Gastrocnemius medialis (tissue), 4 donors: ENCODE measurements around the gene SHC3.

Experiments used
- POLR2A ChIP-seq, 2 donors: fragments of 450-650 bp; IDR thresholded peaks; one replicate each; pipeline ENCODE4 v1.6.1; 2017; ENCODE audit warnings: antibody characterized with exemption in 2 of 2, mild to moderate bottlenecking in 2 of 2, moderate library complexity in 2 of 2
- TF ChIP-seq, protein P1 (sequence below), 5 experiments: fragments of 450-650 bp in 3 of 5; fragments of 200-600 bp in 2 of 5; sonication (generic) in 2 of 5; IDR thresholded peaks in 4 of 5; conservative IDR thresholded peaks in 1 of 5; 1 replicate in 4 of 5; 2 replicates in 1 of 5; pipeline ENCODE4 v1.5.1; 2016 to 2019; ENCODE audit warnings: antibody characterized with exemption in 5 of 5, mild to moderate bottlenecking in 3 of 5, moderate library complexity in 3 of 5

DNA sequence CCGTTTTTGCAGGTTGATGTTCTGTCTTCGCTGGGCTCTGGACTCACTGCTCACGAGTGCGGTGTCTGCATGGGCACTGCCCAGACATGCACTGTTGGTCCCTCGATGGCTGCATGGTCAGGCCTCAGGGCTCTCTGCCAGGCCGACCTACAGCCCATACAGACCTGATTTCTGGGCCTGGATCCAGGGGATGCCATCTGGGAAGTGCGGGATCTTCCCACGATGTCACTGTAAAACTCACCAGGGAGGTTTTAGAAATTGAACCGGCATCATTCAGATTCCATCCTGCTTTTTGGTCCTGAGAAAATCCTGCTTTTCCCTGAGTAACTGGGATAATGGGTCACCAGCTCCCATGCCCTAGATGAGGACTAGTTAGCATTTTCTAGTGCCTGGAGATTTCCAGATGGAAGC is 178.2 kb downstream of the SHC3 start:
- TF ChIP-seq, protein P1, sequence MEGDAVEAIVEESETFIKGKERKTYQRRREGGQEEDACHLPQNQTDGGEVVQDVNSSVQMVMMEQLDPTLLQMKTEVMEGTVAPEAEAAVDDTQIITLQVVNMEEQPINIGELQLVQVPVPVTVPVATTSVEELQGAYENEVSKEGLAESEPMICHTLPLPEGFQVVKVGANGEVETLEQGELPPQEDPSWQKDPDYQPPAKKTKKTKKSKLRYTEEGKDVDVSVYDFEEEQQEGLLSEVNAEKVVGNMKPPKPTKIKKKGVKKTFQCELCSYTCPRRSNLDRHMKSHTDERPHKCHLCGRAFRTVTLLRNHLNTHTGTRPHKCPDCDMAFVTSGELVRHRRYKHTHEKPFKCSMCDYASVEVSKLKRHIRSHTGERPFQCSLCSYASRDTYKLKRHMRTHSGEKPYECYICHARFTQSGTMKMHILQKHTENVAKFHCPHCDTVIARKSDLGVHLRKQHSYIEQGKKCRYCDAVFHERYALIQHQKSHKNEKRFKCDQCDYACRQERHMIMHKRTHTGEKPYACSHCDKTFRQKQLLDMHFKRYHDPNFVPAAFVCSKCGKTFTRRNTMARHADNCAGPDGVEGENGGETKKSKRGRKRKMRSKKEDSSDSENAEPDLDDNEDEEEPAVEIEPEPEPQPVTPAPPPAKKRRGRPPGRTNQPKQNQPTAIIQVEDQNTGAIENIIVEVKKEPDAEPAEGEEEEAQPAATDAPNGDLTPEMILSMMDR (IDR thresholded peaks at IDR 0.05 in 4 of 5, conservative IDR thresholded peaks at IDR 0.05 in 1 of 5), result no peak
- no peak for TF ChIP-seq POLR2A (IDR thresholded peaks at IDR 0.05)
